IMR-90 (cell line): ENCODE data around the gene CDH23. TPM values are rescaled to one million over a fixed set of nuclear protein-coding genes. Genes with fewer than 3 reads are reported as not detected.

Experiments used
- ATAC-seq: fragments of 200-7000 bp; cut with Tn5 transposase; 2 replicates; pipeline ENCODE4 v1.9.1; 2020; ENCODE audit warnings: low read depth, mild to moderate bottlenecking, moderate library complexity
- BruUV-seq: library from RNA; stranded (reverse); fragments of 400-500 nt; replicated peaks from 2 replicates; lab custom pipeline; 2021; lab: Mats Ljungman, UMichigan
- CTCF ChIA-PET: fragments of 300-600 bp; formaldehyde crosslinking; extraction: SDS; loops from one replicate; lab custom pipeline; 2021; ENCODE audit warnings: antibody characterized with exemption; lab: Yijun Ruan, JAX
- POLR2A ChIA-PET: fragments of 300-600 bp; sonication (Branson Sonifier 250); formaldehyde crosslinking; loops from one replicate; lab custom pipeline; 2022; ENCODE audit warnings: antibody characterized with exemption; ENCODE audit not compliant: unreplicated experiment; lab: Charles Lee
- DNase-seq: peaks from one replicate; pipeline ENCODE4 v3.0.0; 2013
- H2AFZ ChIP-seq: replicated peaks from 2 replicates; pipeline ENCODE3; 2013; ENCODE audit warnings: low read length, mild to moderate bottlenecking; ENCODE audit not compliant: poor library complexity
- H2AK5ac ChIP-seq: 2 replicates; pipeline ENCODE4 v1.6.1; 2013; ENCODE audit warnings: low read depth, low read length, inconsistent platforms
- H2AK9ac ChIP-seq: replicated peaks from 2 replicates; pipeline ENCODE3; 2013; ENCODE audit warnings: mild to moderate bottlenecking, low read depth, low read length, moderate library complexity; ENCODE audit not compliant: poor library complexity
- H2BK120ac ChIP-seq: 2 replicates; pipeline ENCODE4 v1.6.1; 2013; ENCODE audit warnings: low read depth, low read length, inconsistent platforms
- H2BK15ac ChIP-seq: 3 replicates; pipeline ENCODE4 v1.6.1; 2013; ENCODE audit warnings: low read depth, low read length, inconsistent platforms
- H2BK20ac ChIP-seq: 2 replicates; pipeline ENCODE4 v1.6.1; 2013; ENCODE audit warnings: low read depth, mild to moderate bottlenecking, inconsistent platforms, low read length, moderate library complexity
- H2BK5ac ChIP-seq: 2 replicates; pipeline ENCODE4 v1.6.1; 2013; ENCODE audit warnings: mild to moderate bottlenecking, low read depth, low read length, inconsistent platforms; ENCODE audit not compliant: poor library complexity, severe bottlenecking
- H3K14ac ChIP-seq: replicated peaks from 2 replicates; pipeline ENCODE4 v1.6.1; 2013; ENCODE audit warnings: low read depth, low read length, inconsistent platforms
- H3K18ac ChIP-seq: 2 replicates; pipeline ENCODE4 v1.6.1; 2013; ENCODE audit warnings: low read depth, low read length, control low read depth
- H3K23ac ChIP-seq: 2 replicates; pipeline ENCODE4 v1.6.1; 2013; ENCODE audit warnings: low read depth, low read length, inconsistent platforms
- H3K27ac ChIP-seq: 2 replicates; pipeline ENCODE4 v1.5.1; 2013; ENCODE audit warnings: mild to moderate bottlenecking, control low read depth, low read length; ENCODE audit not compliant: insufficient read depth
- H3K27me3 ChIP-seq: 2 replicates; pipeline ENCODE4 v1.6.1; 2013; ENCODE audit warnings: low read length; ENCODE audit not compliant: control insufficient read depth, insufficient read depth
- H3K36me3 ChIP-seq: 2 replicates; pipeline ENCODE4 v1.6.1; 2013; ENCODE audit warnings: low read length, mixed read lengths; ENCODE audit not compliant: control insufficient read depth, insufficient read depth
- H3K4ac ChIP-seq: 2 replicates; pipeline ENCODE4 v1.6.1; 2013; ENCODE audit warnings: low read depth, low read length, inconsistent platforms
- H3K4me1 ChIP-seq: 2 replicates; pipeline ENCODE4 v1.6.1; 2013; ENCODE audit warnings: low read length, mixed read lengths; ENCODE audit not compliant: control insufficient read depth, insufficient read depth
- H3K4me2 ChIP-seq: 2 replicates; pipeline ENCODE4 v1.6.1; 2013; ENCODE audit warnings: low read depth, mild to moderate bottlenecking, control low read depth, low read length, moderate library complexity
- H3K4me3 ChIP-seq: 2 replicates; pipeline ENCODE4 v1.5.1; 2013; ENCODE audit warnings: low read depth, mild to moderate bottlenecking, control low read depth, low read length, moderate library complexity; ENCODE audit not compliant: insufficient read depth
- H3K56ac ChIP-seq: 2 replicates; pipeline ENCODE4 v1.6.1; 2013; ENCODE audit warnings: low read length, inconsistent platforms; ENCODE audit not compliant: insufficient read depth; ENCODE audit errors: extremely low read depth
- H3K79me1 ChIP-seq, 2 experiments: 2 replicates each; pipeline ENCODE4 v1.6.1; 2013; ENCODE audit warnings: low read length in 2 of 2, inconsistent platforms in 1 of 2, low read depth in 1 of 2
- H3K9ac ChIP-seq: 2 replicates; pipeline ENCODE4 v1.6.1; 2013; ENCODE audit warnings: low read depth, low read length, control low read depth
- H3K9me1 ChIP-seq: 2 replicates; pipeline ENCODE4 v1.6.1; 2013; ENCODE audit warnings: low read length, inconsistent platforms; ENCODE audit not compliant: insufficient read depth
- H3K9me3 ChIP-seq: 2 replicates; pipeline ENCODE4 v1.6.1; 2013; ENCODE audit warnings: low read length; ENCODE audit not compliant: control insufficient read depth, insufficient read depth
- H4K20me1 ChIP-seq: 2 replicates; pipeline ENCODE4 v1.6.1; 2013; ENCODE audit warnings: low read length, inconsistent platforms; ENCODE audit not compliant: insufficient read depth
- H4K5ac ChIP-seq: 2 replicates; pipeline ENCODE4 v1.6.1; 2013; ENCODE audit warnings: mild to moderate bottlenecking, low read depth, low read length, control low read depth
- H4K8ac ChIP-seq, 2 experiments: 2 replicates each; pipeline ENCODE4 v1.6.1; 2013; ENCODE audit warnings: low read depth in 2 of 2, low read length in 2 of 2, control low read depth in 1 of 2, inconsistent platforms in 1 of 2
- H4K91ac ChIP-seq: 2 replicates; pipeline ENCODE4 v1.6.1; 2013; ENCODE audit warnings: low read depth, low read length, inconsistent platforms; ENCODE audit not compliant: insufficient read depth
- BHLHE40 ChIP-seq: fragments of 150-350 bp; IDR thresholded peaks from 2 replicates; pipeline ENCODE4 v1.6.1; 2016; ENCODE audit warnings: mild to moderate bottlenecking, low read depth, low read length
- FOS ChIP-seq: fragments of 150-350 bp; IDR thresholded peaks from 2 replicates; pipeline ENCODE4 v1.6.1; 2016; ENCODE audit warnings: low read depth, low read length
- MXI1 ChIP-seq: IDR thresholded peaks from 2 replicates; pipeline ENCODE4 v1.6.1; 2012; ENCODE audit warnings: low read depth, mild to moderate bottlenecking, low read length, moderate library complexity, borderline replicate concordance
- POLR2A ChIP-seq: IDR thresholded peaks from 2 replicates; pipeline ENCODE4 v1.6.1; 2012; ENCODE audit warnings: mild to moderate bottlenecking, low read depth, low read length
- RCOR1 ChIP-seq: IDR thresholded peaks from 2 replicates; pipeline ENCODE4 v1.6.1; 2012; ENCODE audit warnings: mild to moderate bottlenecking, low read length, improper control_type of control experiment; ENCODE audit not compliant: insufficient replicate concordance
- RFX5 ChIP-seq: IDR thresholded peaks from 2 replicates; pipeline ENCODE4 v1.8.0; 2012; ENCODE audit warnings: low read depth, mild to moderate bottlenecking, low read length, moderate library complexity
- SMC3 ChIP-seq: fragments of 150-350 bp; IDR thresholded peaks from 2 replicates; pipeline ENCODE4 v1.6.1; 2016; ENCODE audit warnings: low read depth, mild to moderate bottlenecking, antibody characterized with exemption, low read length, moderate library complexity
- WGBS, 2 experiments: methylation state at CpG; one replicate each; pipeline versions ENCODE4 v1.1.5 to v1.1.7; 2013; ENCODE audit warnings: missing lambda C conversion rate in 2 of 2; ENCODE audit not compliant: insufficient read length in 1 of 2; ENCODE audit errors: extremely low coverage in 2 of 2; 5-methylcytosine and 5-hydroxymethylcytosine counted together
- dilution Hi-C: fragments of 300-500 bp; cut with HindIII; formaldehyde crosslinking; loops from one replicate; pipeline ENCODE4 v1.14.3; 2018; ENCODE audit warnings: low sequenced_read_pairs; ENCODE audit not compliant: unreplicated experiment
- in situ Hi-C: fragments of 300-500 bp; cut with MboI; formaldehyde crosslinking; loops from 3 replicates; pipeline ENCODE4 v1.14.3; 2019; ENCODE audit warnings: low sequenced_read_pairs, inconsistent platforms, mixed read lengths
- intact Hi-C: fragments of 100-400 bp; cut with micrococcal nuclease; formaldehyde crosslinking; loops from 2 replicates; pipeline ENCODE4 v1.10.0; 2022
- polyA plus RNA-seq, 3 experiments: library from polyadenylated mRNA; depleted of rRNA; stranded (reverse); fragments of >200 nt; gene quantifications; 2 replicates each; pipeline ENCODE4 v1.2.3, GENCODE V29; 2012; ENCODE audit warnings: low replicate concordance in 1 of 3
- total RNA-seq: library from RNA; depleted of rRNA; stranded (reverse); fragments of >200 nt; gene quantifications from 2 replicates; pipeline ENCODE4 v1.2.3, GENCODE V29; 2012
- TF ChIP-seq, protein P1 (sequence below): conservative IDR thresholded peaks from 2 replicates; pipeline ENCODE4 v1.5.1; 2012; ENCODE audit warnings: mild to moderate bottlenecking, low read depth, low read length, improper control_type of control experiment

CDH23 gene
- total and polyA plus RNA-seq, 2 of the 4 experiments (the other 2 are of a cell fraction): under 0.01 to 0.03 TPM

DNA sequence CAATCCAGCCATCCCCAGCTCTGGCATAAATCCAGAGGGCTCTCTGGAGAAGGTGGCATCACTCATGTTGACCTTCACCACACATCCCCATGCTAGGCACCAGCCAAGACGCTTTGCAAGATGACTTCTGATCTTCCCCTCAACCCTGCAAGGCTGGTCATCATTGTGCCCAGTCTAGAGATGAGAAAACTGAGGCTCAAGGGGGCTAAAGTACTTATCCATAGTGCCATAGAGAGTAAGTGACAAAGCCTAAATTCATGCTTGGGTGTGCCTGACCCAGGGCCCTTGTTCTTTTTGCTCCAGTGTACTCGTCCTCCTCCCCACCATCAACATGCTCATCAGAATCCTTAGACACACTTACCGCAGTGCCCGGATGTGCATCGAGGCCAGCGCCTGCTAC is 324.6 kb downstream of the CDH23 start:
- H3K23ac ChIP-seq: no peak overlapping the region
- no peak overlapping the region for H2BK15ac ChIP-seq
- no peak overlapping the region for H3K4me3 ChIP-seq
- no peak overlapping the region for H3K4me2 ChIP-seq
- H2BK5ac ChIP-seq: no peak overlapping the region
- no peak overlapping the region for H2BK120ac ChIP-seq
- dilution Hi-C loops: no loop called here
- H2AK9ac ChIP-seq: no peak overlapping the region
- peaks cover 12% of the 10 kb centered on the region; the same call in 1 of the 2 replicates for H3K4me1 ChIP-seq
- no peaks in the 10 kb centered on the region for H3K9me1 ChIP-seq
- no peak overlapping the region for H3K14ac ChIP-seq
- no peak overlapping the region for H3K4ac ChIP-seq
- 40% methylated on average over 1 of the region's 6 CpGs; no CpG with 5 or more reads in 1 of the 2 experiments for WGBS, 2 experiments
- H4K91ac ChIP-seq: no peak overlapping the region
- ChIA-PET CTCF (no interaction called here), POLR2A (no interaction called here)
- no peak overlapping the region for H3K18ac ChIP-seq
- peaks cover 13% of the 10 kb centered on the region for H3K27me3 ChIP-seq
- H4K5ac ChIP-seq: no peak overlapping the region
- H4K20me1 ChIP-seq: no peaks in the 10 kb centered on the region
- intact Hi-C loops: no loop called here
- H2BK20ac ChIP-seq: no peak overlapping the region
- H3K36me3 ChIP-seq: no peaks in the 10 kb centered on the region
- H2AFZ ChIP-seq: no peak overlapping the region
- BruUV-seq: no TSS peak
- in situ Hi-C loops: no loop called here
- H4K8ac ChIP-seq: no peak overlapping the region
- DNase-seq: no peak
- no peak overlapping the region for H3K56ac ChIP-seq
- no peaks in the 10 kb centered on the region; the same call in 1 of the 2 replicates for H3K9me3 ChIP-seq
- H3K9ac ChIP-seq: no peak overlapping the region
- TF ChIP-seq FOS: no peak
- TF ChIP-seq, protein P1, sequence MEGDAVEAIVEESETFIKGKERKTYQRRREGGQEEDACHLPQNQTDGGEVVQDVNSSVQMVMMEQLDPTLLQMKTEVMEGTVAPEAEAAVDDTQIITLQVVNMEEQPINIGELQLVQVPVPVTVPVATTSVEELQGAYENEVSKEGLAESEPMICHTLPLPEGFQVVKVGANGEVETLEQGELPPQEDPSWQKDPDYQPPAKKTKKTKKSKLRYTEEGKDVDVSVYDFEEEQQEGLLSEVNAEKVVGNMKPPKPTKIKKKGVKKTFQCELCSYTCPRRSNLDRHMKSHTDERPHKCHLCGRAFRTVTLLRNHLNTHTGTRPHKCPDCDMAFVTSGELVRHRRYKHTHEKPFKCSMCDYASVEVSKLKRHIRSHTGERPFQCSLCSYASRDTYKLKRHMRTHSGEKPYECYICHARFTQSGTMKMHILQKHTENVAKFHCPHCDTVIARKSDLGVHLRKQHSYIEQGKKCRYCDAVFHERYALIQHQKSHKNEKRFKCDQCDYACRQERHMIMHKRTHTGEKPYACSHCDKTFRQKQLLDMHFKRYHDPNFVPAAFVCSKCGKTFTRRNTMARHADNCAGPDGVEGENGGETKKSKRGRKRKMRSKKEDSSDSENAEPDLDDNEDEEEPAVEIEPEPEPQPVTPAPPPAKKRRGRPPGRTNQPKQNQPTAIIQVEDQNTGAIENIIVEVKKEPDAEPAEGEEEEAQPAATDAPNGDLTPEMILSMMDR: no peak
- no peak for TF ChIP-seq MXI1
- no peak for TF ChIP-seq RCOR1
- TF ChIP-seq BHLHE40: no peak
- no peak for TF ChIP-seq SMC3
- no peak for TF ChIP-seq RFX5
- no peak for TF ChIP-seq POLR2A
- no peak overlapping the region for H2AK5ac ChIP-seq
- no peaks in the 10 kb centered on the region for H3K79me1 ChIP-seq
- H3K27ac ChIP-seq: no peak overlapping the region
- no peak for ATAC-seq
